NCI-H2029 treated with DMSO at 0.1 percent for 48 hours (cell line): Measurements from ENCODE around the gene ACVR2B.

Experiments used
- DNase-seq: peaks from one replicate; lab custom pipeline; 2025; lab: John Stamatoyannopoulos, UW

Gene ACVR2B

GRCh38 chr3:38533285-38533976, 79.7 kb downstream of the ACVR2B start:
- DNase-seq: no peak

DNA sequence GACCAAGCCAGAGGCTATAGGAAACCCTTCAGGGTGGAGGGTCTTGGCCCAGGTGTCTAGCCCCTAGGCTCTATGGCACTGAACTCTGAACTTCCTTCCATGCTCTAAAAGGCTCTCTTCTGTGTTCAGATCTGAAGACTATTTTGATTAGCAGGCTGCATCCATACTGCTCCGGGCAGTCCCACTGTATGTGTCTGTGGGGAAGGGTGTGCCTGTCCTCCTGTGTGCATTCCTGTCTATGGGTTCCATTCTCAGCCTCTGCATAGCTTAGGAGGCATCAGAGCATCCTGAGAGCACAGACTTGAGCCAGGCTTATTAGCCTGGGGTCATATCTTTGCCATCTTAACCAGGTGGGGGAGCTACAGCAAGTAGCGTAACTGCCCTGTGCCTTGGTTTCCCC, 80.5 kb downstream of the ACVR2B start:
- no peak for DNase-seq

DNA sequence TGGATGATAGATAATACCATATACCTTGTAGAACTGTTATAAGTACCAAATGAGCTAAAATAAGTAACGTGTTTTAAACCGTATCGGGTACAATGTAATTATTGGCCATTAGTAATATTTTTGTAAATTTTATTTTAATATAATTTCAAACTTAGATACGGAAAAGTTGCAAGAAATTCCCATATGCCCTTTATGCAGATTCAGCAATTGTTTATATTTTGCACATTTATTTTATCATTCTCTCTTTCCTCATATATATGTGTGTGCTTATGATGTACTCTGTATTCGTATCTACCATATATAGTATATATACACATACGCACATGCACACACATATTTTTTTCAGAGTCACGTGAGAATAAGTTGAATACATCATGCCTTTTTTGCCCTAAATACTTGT, 80.9 kb downstream of the ACVR2B start:
- no peak for DNase-seq

GRCh38 chr3:38536671-38537070, 83.0 kb downstream of the ACVR2B start:
- DNase-seq: no peak

DNA sequence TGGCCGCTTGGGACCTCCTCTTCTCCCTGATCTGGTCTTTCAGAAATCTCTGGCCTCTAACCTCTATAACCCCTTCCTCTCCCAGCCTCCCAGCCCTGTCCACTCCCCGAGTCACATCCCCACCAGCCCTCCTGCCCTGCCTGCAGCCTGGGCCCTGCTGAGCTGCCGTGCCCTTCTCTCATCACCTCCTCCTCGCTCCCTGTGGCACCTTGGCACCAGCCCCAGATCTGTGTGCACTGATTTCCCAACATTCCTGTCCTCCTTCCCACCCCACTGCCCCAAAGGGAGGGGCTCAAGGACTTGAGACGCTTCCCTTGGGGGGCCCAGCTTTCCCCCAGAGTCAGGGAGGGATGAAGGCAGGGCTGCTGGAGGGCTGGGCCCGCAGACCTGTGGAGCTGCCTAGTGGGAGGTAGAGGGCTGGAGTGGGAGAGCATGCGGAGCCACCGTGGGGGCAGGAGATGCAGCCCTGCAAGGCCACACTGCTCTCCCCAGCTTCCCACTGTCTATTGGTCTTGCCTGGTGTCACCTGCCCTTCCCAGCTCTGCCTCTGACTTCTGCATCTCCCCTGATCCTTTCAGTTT, 85.2 kb downstream of the ACVR2B start:
- DNase-seq: no peak

GRCh38 chr3:38541806-38542205, 88.1 kb downstream of the ACVR2B start:
- no peak for DNase-seq
